Loucy (cell line): ENCODE measurements around the gene NUDT16.

Experiments
- CTCF ChIP-seq: fragments of 200-600 bp; sonication (generic); conservative IDR thresholded peaks from 2 replicates; pipeline ENCODE4 v1.5.1; 2014; ENCODE audit warnings: mild to moderate bottlenecking, antibody characterized with exemption, low read length
- EZH2phosphoT487 ChIP-seq: fragments of 200-600 bp; IDR thresholded peaks from 2 replicates; pipeline ENCODE4 v1.6.1; 2018; ENCODE audit warnings: antibody characterized with exemption, mild to moderate bottlenecking, moderate library complexity, borderline replicate concordance

GRCh38 chr3:131405411-131405810 is 23.8 kb downstream of the NUDT16 start:
- no peak for TF ChIP-seq EZH2phosphoT487
- TF ChIP-seq CTCF = no peak
